ENCODE results near the gene FAM170B.

Gene FAM170B

DNA sequence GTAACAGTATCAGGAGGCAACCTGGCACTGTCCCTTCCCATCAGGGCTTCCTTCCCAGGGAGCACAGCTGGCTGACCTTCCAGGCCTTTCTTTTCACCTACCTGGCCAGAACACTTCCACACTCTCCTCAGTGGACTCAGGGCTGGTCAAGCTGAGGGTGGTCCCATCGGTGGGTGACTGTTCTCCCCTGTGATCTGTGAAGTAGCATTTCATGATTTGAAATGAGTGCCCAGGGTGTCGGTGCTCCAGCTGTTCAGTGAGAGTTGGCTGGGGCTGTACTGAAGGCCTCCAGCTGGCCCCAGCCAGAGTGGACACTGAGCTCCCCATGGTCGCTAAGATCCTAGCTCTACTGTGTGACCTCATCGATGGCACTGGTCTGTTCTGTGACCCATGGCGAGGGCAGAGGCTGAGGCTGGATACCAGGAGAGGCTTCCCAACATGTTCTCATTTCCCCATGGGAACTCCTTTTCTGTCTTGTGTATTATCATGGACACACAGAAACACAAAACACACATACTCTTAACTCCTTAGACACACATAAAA is at the start of gene FAM170B:
Gene FAM170B, minus strand, starts transcription at position 316 of the 543 bp plus-strand sequence. Its CDS starts 103 bp downstream, at position 213.
- DNase-seq, result no peak

DNA sequence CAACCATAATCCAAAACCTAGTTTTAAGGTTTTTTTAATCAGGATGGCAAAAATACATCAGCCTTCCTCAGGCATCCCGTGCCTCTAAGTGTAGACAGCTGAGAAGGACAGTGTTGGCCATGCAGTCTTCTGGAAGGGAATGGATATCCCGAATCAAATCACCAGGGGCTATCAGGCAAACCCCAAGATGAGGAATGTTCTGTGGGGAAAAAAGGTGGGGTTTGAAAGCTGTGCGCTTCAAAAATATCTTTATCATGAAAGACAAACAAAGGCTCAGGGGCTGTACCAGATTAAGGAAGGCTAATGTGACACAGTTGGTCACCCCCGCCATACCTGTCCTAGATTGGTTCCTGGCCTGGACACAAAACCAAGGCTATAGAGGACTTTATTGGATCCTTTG is 49.0 kb upstream of the FAM170B start:
- no peak for DNase-seq

DNA sequence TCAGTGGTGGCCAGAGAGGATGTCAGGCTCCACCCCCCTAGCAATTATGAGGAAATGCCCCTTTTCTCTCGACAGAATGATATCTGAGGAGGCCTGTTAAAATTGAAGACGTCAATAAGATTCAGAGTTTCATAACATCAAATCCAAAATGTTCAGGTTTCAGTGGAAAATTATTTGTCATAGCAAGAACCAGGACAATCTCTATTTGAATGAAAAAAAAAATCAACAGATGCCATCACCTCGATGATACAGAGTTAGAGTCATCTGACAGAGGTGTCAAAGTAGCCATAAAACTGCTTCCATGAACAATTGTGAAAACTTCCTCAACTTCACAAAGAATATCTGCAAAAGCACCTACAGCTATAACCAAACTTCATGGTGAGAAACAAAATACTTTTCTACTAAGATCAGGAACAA is 46.6 kb upstream of the FAM170B start:
- DNase-seq, result no peak

DNA sequence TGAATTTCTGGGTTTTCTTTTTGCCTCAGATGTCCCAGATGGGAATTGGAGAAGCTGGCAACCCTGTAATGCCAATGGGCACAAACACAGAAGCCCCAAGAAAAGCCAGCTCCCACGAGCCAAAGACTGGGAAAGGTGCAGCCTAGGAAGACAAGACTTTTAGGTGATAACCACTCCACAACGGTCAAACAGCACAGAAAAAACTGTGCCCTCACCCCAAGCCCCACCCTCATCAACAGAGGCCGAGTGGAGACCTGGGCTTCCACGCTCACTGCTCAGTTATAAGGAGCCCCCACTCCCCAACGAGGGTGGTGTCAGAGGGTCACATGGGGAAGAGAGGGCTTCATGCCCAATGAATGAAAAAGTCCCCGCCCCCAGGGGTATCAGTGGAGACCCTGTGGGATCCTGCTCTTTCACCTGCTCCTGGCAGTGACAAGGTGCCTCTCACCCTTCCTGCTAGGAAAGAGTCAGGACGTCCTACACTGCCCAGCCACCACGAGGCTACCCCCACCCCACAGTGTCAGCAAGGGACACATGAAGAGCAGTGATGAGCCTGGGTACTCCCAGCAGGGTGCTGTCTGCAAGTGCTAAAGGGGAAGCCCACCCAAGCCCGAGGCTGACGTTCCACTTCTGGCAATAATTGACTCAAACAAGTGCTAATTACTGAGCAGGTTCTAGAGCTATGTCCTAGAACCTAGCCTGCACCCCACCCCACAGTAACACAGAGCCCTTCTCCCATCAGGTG is 46.0 kb upstream of the FAM170B start:
- no peak for DNase-seq

DNA sequence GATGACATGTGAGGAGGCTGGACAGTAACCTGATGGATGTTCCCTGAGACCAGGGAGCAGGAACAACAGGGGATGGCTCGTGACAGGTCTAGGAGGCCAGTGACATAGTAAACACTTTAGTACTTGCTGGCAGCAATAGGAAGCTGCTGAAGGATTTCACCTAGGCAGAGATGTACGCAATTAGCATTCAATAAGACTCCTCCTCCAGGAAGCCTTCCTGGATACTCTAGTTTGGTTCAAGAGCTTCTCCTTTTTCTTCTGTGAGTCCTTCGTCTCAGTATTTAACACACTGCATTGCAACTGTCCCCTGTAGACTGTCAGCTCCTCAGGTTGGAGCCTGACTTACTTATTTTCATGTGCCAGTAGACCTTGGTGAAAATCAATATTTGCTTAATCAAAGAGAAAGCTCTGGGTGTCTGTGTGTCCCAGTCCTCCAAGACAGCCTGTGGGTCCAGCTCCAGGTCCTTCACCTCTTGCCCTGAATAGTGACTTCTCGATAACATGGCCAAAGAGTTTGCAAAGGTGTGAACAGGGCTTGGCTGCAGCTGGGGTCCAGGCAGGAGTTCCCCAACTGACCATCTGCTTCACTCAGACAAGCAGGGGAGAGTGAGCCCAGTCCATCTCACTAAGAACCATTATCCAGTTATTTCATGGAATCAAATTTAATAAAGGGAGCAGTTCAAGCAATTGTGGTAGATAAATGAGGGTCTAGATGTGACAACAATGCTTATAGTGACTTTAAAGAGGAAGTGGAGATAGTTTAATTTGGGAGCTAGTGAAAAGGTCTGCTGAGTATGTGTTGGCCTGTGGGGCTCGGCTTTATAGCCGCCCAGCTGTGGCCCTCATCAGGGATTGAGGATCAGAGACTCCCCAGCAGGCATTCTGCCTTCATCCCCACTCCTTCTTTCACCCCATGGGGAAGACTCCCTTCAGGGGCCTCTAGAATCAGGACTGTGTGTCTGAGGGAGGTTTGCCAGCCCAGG is 45.0 kb upstream of the FAM170B start:
- DNase-seq, result no peak

DNA sequence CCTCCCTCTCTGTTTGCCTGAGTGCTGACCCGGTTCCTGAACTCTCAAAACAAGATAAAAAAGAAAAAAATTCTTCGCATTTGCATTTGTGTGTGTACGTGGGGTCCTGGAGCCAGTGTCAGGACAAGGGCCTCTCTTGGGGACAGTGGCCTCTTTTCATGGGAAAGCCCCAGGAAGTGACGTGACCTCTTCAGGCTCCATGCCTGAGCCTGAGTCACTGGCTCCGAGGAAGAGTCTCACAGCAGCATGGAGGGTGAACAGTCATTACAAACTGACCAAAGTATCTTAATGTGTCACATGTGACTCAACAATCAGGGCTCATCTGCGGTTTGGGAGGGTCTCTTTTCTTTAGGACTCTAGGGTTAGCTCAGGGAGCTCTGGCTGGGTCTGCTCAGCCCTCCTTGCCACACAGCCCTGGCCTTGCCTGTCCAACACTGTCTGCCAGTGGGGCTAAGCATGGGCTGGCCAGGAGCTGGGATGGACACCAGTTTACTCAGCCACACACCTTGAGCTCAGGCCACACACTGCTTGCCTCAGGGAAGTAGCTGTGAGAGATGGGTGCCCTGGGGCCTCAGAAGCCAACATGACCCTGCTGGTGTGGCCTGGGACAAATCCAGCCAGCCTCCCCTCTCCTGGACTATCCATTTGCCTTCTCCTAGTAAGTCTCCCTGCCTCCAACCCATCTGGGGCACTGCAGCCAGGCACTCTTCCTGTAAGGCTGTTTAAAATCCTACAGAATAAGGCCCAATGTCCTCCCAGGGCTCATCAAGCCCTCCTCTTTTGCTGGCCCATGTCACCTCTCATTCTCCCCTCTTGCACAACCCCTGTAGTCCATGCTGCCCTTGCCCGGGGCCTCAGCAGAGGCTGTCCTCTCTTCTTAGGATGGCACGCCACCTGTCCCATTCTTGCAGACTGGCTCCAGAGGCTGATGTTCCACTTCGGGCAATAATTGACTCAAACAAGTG is 43.9 kb upstream of the FAM170B start:
- no peak for DNase-seq

DNA sequence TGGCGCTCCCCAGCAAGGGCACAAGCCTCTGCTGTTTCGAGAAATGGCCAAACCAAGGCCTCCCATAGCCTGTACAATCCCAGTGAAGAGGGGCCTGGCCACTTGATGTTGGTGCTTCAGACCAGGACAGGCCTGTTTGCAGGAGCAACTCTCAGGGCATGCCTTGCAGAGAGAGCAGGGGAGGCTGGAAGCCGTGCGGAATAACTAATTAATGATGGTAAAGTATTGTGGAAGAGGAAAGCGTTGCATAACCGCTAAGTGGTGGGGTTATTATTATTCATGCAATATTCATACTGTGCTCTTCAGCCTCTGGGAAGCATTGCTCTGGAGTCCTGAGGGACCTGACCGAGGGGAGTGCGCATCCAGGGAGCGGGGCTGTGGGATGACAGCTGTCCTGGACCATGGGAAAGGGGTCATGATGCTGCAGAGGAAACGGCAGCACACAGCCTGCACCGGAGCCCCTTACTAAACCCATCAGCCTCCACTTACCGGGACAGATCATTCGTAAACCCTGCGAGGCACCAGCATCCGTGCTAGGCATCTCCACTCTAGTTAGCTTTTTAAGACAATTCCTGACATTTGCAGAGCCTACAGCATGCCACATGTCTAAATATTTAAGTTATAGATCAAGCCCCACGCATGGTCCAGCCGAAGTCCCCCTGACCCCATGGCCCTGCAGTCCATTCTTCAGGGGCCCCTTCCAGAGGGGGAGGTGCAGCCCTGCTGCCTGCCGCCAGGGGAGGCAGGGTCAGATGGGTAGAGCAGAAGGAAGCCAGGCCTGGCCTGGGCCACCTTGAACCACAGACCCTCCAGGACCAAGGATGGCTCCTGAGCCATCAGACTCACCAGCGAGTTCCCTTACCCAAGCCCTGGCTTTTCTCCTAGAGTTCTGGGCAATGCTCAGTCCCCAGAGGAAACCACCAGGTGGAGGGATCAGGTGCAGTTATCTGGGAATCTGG is 42.8 kb upstream of the FAM170B start:
- DNase-seq, result no peak

DNA sequence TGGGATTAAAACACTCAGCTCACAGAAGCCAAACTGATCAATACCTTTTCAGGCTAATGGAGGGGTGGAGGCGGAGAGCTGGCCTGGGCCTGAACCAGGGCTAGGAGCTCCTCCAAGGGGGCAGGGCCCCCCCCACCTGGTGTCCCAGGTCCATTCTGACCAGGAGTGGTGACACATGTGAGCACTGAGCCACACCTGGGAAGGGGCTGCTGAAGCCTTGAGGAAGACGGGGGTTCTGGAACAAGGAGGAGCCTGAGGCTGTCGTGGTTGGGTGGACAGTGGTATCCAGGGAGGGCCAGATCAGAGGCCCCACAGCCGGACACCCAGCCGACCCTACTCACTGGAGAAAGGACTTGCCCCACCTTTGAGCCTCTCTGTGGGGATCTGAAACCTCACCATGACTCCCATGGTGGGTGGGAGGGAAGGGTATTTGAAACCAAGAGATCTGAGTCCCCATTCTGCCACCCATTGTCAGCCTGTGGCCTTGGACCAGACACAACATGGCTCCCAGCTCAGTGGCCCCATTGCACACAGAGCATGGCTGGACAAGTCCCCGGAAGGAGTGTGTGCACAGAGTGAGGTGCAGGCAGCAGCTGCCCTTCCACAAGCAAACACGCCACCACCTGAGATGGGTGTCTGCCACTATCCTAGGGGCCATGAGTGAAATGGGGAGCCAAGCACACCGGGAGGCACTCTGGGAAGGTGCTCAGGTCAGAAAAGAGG is 41.9 kb upstream of the FAM170B start:
- DNase-seq, result no peak

DNA sequence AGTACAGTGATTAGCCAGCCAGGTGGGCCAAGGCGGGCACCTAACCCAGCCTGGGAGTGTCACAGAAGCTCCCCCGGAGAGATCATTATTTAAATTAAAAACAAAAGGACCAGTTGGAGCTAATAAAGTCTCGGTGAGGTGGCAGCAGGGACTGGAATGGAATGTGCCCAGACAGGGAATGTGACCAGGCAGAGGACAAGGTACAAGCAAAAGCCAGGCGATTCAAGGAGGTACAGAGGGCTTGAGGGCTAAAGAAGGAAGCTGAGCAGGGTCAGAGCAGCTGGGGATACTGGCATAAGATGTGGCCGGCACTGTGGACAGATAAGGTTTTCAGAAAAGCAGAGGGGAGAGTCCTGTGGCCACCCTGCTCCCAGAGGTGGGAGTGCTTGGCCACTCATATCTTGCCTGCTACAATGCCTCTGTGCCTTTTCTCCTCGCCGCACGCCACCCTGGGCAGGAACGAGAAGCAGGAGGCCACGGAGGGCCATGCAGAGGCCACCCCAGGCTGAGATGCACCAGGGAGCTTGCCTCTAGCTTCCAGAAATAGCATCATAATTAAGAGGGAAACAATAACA is 41.2 kb upstream of the FAM170B start:
- no peak for DNase-seq

DNA sequence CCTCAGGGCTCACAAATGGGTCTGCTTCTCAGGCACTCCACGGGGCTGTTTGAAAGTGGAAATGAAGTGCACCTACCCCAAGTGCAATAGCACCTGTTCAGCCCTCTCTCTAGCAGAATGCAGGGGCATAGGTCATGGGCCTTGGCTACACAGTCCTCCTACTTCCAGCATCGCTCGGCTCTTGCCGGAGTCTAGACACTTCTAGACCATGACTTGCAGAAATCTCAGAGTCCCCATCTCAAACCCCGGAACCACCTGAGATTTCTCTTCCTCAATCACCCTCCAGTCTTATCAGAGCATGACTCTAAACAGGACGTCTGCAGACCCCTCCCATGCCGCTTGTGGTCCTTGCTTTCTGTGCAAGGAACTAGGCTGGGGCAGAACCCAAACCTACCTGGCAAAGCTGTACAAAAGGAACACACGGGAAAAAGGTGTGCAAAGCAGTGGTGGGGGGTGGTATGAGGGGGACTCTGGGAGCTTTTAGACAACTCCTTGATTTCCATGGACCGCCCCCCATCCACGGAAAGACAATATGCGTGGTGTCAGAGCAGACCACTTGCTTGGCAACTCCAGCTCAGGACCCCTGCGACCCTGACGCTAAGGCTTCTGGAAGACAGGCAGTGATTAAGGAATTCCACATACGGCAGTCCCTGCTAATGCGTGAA is 40.6 kb upstream of the FAM170B start:
- DNase-seq, result no peak

DNA sequence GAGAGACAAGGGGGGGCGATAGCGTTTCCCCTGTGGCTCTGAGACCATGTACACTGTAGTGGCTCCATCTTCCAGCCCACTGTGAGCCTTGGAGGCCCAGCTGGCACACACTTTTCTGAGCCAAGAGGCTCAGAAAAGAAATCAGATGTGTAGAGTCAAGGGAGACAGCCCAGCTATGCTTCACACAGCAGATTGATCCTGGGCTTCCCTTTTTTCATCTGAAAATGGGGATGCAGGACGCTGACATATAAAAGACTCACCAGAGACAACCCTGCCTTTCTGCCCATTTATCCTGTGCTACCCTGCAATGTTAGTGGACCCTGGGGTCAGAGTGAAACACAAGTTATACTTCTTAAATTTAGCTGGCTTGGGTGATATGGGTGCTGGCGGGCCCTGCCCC is 40.0 kb upstream of the FAM170B start:
- DNase-seq, result no peak

DNA sequence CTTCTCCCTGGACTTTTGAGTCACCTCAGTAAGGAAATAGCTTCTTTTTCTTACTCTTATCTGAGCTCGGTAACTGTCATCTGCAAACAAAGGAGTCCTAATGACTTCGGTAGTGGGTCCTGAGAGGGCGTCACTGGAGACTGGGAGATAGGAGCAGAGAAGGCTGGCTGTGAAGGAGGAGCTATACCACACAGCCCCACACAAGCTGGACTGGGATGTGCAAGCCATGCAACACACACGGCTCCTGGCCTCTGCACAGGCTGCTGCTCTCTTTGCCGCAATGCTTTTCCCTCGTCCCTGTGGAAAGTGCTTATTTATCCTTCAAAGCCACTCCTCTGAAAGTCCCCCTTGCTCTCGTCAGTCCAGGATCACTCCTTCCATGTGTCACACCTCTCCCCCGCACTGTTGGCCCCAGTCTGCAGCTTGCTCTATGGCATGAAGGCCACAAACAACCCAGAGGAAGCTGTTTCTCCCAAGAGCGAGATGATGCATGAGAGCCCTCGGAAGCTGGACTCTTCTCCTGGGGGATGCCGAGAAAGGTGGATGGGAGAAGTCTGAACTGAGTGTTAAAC is 39.5 kb upstream of the FAM170B start:
- no peak for DNase-seq

DNA sequence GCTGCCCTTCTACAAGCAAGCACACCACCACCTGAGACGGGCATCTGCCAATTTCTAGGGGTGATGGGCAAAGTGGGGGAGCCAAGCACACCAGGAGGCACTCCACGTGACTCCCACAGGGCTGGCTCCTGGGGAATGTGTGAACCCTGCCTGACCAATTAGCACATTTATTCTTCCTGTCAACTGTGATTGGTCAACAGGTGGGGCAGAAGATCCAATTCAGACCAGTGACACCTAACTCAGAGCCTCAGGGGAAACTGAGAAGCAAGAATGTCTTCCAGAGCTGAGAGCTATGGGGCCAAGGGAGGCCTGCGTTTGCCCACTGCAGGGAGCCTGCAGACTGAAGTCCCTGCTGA is 38.9 kb upstream of the FAM170B start:
- DNase-seq, result no peak

DNA sequence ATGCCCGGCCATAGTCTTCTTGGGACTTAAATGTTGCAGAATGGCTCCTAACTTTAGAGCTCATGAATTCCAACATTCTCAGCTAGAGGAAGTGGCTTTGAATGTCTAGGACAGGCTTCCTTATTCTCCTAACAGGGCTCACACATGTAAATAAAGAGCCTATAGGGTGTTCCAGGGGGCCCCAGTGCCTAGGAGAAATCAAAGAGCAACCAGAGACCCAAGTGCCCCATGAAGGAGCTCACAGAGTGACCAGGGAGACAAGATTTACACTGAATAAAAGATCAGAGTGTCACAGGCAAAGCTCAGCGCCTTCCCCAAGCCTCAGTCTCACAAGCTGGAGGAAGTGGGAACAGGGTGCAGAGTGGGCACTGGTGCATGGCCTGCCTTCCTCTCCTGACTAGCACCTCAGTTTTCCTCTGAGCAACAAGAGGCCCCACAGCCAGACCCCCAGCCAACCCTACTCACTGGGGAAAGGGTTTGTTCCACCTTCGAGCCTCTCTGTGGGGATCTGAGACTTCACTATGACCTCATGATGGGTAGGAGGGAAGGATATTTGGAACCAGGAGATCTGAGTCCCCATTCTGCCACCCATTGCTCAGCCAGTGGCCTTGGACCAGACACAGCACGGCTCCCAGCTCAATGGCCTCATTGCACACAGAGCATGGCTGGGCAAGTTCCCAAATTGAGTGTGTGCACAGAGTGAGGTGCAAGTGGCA is 38.4 kb upstream of the FAM170B start:
- DNase-seq, result no peak

DNA sequence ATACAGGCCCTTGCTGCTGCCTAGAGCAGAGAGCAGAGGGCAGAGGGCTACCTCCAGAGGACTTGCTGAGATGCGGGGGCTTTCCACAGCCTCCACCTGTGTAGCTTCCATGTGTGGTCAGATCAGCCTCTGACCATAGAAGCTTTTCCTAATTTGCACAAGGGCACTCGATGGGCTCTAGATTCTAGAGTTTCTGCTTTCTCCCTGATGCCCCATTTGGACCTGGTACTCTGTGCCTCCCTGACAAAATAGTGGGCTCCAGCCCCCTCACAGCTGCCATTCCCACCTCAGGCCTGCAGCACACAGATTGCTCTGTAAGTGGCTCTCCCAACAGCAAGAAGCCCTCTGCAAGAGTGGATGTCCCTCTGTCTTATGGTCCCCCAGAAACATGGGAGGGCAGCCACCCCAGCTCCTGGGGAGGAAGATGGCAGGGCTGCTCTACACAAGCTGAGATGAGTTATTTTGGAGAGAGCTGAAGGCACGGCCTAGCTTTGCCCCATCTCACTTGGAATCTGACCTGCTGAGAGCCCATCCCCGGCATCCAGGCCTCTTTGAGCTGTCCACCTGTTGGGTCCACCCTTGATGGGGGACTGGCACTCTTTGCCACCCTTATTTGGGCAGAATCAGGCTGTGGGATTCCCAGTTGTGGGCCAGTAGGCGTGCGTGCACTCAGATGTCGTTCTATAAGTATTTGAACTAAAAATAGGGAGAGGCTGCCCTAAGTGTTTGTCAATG is 37.7 kb upstream of the FAM170B start:
- DNase-seq, result no peak

DNA sequence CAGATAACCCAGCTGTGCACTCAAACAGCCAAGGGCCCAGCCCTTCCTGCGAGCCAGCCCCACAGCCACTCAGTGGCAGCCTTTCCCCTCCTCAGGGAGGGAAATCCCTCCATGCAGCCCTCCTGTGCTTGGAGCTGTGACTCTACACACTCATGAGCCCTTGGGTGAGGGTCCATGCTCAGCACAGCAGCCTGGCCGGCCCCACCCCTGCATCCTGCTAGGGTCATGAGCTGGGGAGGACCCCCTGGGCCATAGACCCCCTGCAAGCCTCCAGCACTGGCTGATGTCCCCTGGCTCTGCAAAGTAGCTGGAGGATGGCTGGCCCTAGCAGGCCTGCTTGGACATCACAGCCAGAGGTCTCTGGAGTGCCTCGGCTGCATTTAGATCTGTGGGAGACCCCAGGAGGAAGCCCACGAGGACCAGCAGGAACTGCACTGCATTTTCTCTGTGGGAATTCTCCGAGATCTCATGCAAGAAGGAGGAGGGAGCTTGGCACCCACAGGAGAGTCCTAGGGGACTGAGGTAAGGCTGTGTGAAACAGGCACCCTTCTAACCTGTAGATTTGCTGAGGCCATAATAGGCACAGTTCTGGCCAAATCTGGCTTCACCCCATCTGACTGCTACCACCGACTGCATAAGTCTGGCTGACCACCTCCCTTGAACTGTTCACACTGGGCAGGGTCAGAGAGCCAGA is 37.0 kb upstream of the FAM170B start:
- no peak for DNase-seq

DNA sequence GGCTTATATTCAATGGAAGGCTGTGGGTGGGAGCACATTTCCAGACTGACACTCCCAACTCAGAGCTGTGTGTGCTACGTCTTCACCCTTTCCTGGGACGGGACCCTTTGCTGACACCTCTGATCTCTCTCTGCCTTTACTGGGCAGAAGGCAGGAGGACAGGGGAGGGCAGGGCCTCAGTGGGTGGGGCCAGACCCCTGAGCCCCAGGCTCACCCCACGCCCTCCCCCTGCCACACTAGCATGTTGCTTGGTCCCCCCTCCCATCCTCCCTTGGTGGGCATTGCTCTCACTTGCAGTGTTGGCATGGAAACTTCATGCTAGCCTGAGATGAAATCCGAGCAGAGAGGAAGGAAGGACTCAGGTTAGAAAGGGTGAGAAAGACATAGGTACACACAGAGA is 36.0 kb upstream of the FAM170B start:
- no peak for DNase-seq
